ENCODE measurements around the gene DPH6. TPM values are rescaled to one million over a fixed set of nuclear protein-coding genes. Genes with fewer than 3 reads are reported as not detected.

The DPH6 gene
- total RNA-seq, 2 donors from 2014 or later = 29.8 to 35.6 TPM

- Histone ChIP-seq H3K4me1 (ENCODE audit: control insufficient read depth, insufficient read depth, low read length) (no peaks in the 10 kb centered on the region), H3K9me3 (ENCODE audit: control insufficient read depth, low read length) (no peaks in the 10 kb centered on the region), H3K27ac (ENCODE audit: low read depth, low read length) (peak overlapping the region; percentile 55), H3K36me3 (ENCODE audit: control insufficient read depth, insufficient read depth, low read length) (no peaks in the 10 kb centered on the region), H3K4me3 (ENCODE audit: low read length) (no peak overlapping the region), H3K27me3 (ENCODE audit: control insufficient read depth, insufficient read depth, low read length, poor library complexity, severe bottlenecking) (no peaks in the 10 kb centered on the region), H3K9ac (ENCODE audit: extremely low read depth, low read length, poor library complexity, severe bottlenecking) (no peak overlapping the region)
- no peaks in the 10 kb centered on the region for H3K9me3 Mint-ChIP-seq
- 46 to 75% methylated on average over 2 of the region's 2 CpGs for WGBS, 2 experiments (ENCODE audit: insufficient coverage in 1 of 2, insufficient read length in 1 of 2)
- peaks cover 33% of the 10 kb centered on the region for H3K4me1 Mint-ChIP-seq
- peak overlapping the region; percentile 28 for H3K27ac Mint-ChIP-seq
- peak; percentile 63 for DNase-seq
- H3K36me3 Mint-ChIP-seq (ENCODE audit: low read depth) = no peaks in the 10 kb centered on the region
- H3K4me3 Mint-ChIP-seq = peak overlapping the region; percentile 51
- H3K27me3 Mint-ChIP-seq (ENCODE audit: insufficient read depth) = no peaks in the 10 kb centered on the region
- no peak for TF ChIP-seq CTCF (conservative IDR thresholded peaks at IDR 0.05)
These were observed 2.5 kb upstream of the DPH6 start for GRCh38 chr15:35548435-35548834.

- Mint-ChIP-seq H3K27me3 (ENCODE audit: insufficient read depth) (no peaks in the 10 kb centered on the region), H3K36me3 (ENCODE audit: low read depth) (no peaks in the 10 kb centered on the region), H3K4me1 (peaks cover 35% of the 10 kb centered on the region), H3K9me3 (no peaks in the 10 kb centered on the region), H3K27ac (peak overlapping the region; percentile 88), H3K4me3 (peak overlapping the region; percentile 51)
- DNase-seq = peak; percentile 91
- H3K4me1 ChIP-seq (ENCODE audit: control insufficient read depth, insufficient read depth, low read length) = no peaks in the 10 kb centered on the region
- H3K36me3 ChIP-seq (ENCODE audit: control insufficient read depth, insufficient read depth, low read length) = no peaks in the 10 kb centered on the region
- no peaks in the 10 kb centered on the region for H3K27me3 ChIP-seq (ENCODE audit: control insufficient read depth, insufficient read depth, low read length, poor library complexity, severe bottlenecking)
- WGBS, 2 experiments (ENCODE audit: insufficient coverage in 1 of 2, insufficient read length in 1 of 2) = 35 to 48% methylated on average over 10 to 11 of the region's 11 CpGs
- H3K9me3 ChIP-seq (ENCODE audit: control insufficient read depth, low read length) = no peaks in the 10 kb centered on the region
- TF ChIP-seq CTCF (conservative IDR thresholded peaks at IDR 0.05) = no peak
- H3K27ac ChIP-seq (ENCODE audit: low read depth, low read length) = peak overlapping the region; percentile 55
- H3K4me3 ChIP-seq (ENCODE audit: low read length) = no peak overlapping the region
- no peak overlapping the region for H3K9ac ChIP-seq (ENCODE audit: extremely low read depth, low read length, poor library complexity, severe bottlenecking)
These were observed 1.9 kb upstream of the DPH6 start for GRCh38 chr15:35547775-35548364.

- H3K9me3 Mint-ChIP-seq = no peaks in the 10 kb centered on the region
- Histone ChIP-seq H3K27ac (ENCODE audit: low read depth, low read length) (peak overlapping the region; percentile 99), H3K4me3 (ENCODE audit: low read length) (peak overlapping the region; percentile 81), H3K9ac (ENCODE audit: extremely low read depth, low read length, poor library complexity, severe bottlenecking) (peak overlapping the region; percentile 91), H3K27me3 (ENCODE audit: control insufficient read depth, insufficient read depth, low read length, poor library complexity, severe bottlenecking) (no peaks in the 10 kb centered on the region), H3K9me3 (ENCODE audit: control insufficient read depth, low read length) (no peaks in the 10 kb centered on the region), H3K4me1 (ENCODE audit: control insufficient read depth, insufficient read depth, low read length) (no peaks in the 10 kb centered on the region), H3K36me3 (ENCODE audit: control insufficient read depth, insufficient read depth, low read length) (no peaks in the 10 kb centered on the region)
- peaks cover 35% of the 10 kb centered on the region for H3K4me1 Mint-ChIP-seq
- DNase-seq = no peak
- 85% methylated on average over 13 to 14 of the region's 14 CpGs for WGBS, 2 experiments (ENCODE audit: insufficient coverage in 1 of 2, insufficient read length in 1 of 2)
- H3K27ac Mint-ChIP-seq = peak overlapping the region; percentile 98
- no peak for TF ChIP-seq CTCF (conservative IDR thresholded peaks at IDR 0.05)
- no peaks in the 10 kb centered on the region for H3K27me3 Mint-ChIP-seq (ENCODE audit: insufficient read depth)
- peak overlapping the region; percentile 81 for H3K4me3 Mint-ChIP-seq
- no peaks in the 10 kb centered on the region for H3K36me3 Mint-ChIP-seq (ENCODE audit: low read depth)
These were observed 781 bp upstream of the DPH6 start for GRCh38 chr15:35546511-35547381.
